OCI-LY7 (cell line): Measurements from ENCODE around the gene OR6J1. TPM values are rescaled to one million over a fixed set of nuclear protein-coding genes. Genes with fewer than 3 reads are reported as not detected.
"Not testable (repeated sequence)": the region's sequence is repeated elsewhere in the genome, so short reads cannot be mapped to it uniquely, and the experiment has no call there.

Source experiments
- BruUV-seq: library from RNA; stranded (reverse); fragments of 400-500 nt; replicated peaks from 2 replicates; lab custom pipeline; 2021; lab: Mats Ljungman, UMichigan
- CTCF ChIA-PET: fragments of 300-600 bp; sonication (Branson Sonifier 250); formaldehyde crosslinking; loops from one replicate; lab custom pipeline; 2022; ENCODE audit warnings: antibody characterized with exemption; ENCODE audit not compliant: unreplicated experiment; lab: Charles Lee
- POLR2A ChIA-PET: fragments of 300-600 bp; sonication (Branson Sonifier 250); formaldehyde crosslinking; loops from one replicate; lab custom pipeline; 2022; ENCODE audit warnings: antibody characterized with exemption; lab: Charles Lee
- DNase-seq: peaks from one replicate; pipeline ENCODE4 v3.0.0-alpha.2; 2015; ENCODE audit warnings: low spot score
- H2AFZ ChIP-seq: fragments of 200-600 bp; sonication (generic), shearing (Covaris generic); 2 replicates; pipeline ENCODE4 v1.6.1; 2014; ENCODE audit warnings: mild to moderate bottlenecking, antibody characterized with exemption, low read length, moderate library complexity
- H3K27ac ChIP-seq: fragments of 200-600 bp; sonication (generic); 2 replicates; pipeline ENCODE4 v1.5.1; 2014; ENCODE audit warnings: mixed run types, low read depth, mild to moderate bottlenecking, moderate library complexity, low read length, inconsistent platforms; ENCODE audit not compliant: poor library complexity, severe bottlenecking
- H3K36me3 ChIP-seq: fragments of 200-600 bp; sonication (generic); 2 replicates; pipeline ENCODE4 v1.6.1; 2014; ENCODE audit warnings: mild to moderate bottlenecking, antibody characterized with exemption, low read length, moderate library complexity, mixed read lengths; ENCODE audit not compliant: insufficient read depth
- H3K4me1 ChIP-seq: fragments of 200-600 bp; sonication (generic); 2 replicates; pipeline ENCODE4 v1.5.1; 2014; ENCODE audit warnings: mild to moderate bottlenecking, low read length; ENCODE audit not compliant: insufficient read depth, poor library complexity, severe bottlenecking
- H3K4me2 ChIP-seq: fragments of 200-600 bp; sonication (generic); 2 replicates; pipeline ENCODE4 v1.6.1; 2014; ENCODE audit warnings: mild to moderate bottlenecking, low read length
- H3K4me3 ChIP-seq: fragments of 200-600 bp; sonication (generic); 2 replicates; pipeline ENCODE4 v1.5.1; 2014; ENCODE audit warnings: mild to moderate bottlenecking, low read depth, low read length; ENCODE audit not compliant: poor library complexity, severe bottlenecking
- H3K79me2 ChIP-seq: fragments of 200-600 bp; sonication (generic); 2 replicates; pipeline ENCODE4 v1.6.1; 2016; ENCODE audit warnings: low read depth, mild to moderate bottlenecking, low read length, moderate library complexity, mixed read lengths; ENCODE audit not compliant: insufficient read depth
- H3K9me2 ChIP-seq: fragments of 200-600 bp; sonication (generic); 2 replicates; pipeline ENCODE4 v1.6.1; 2016; ENCODE audit warnings: mild to moderate bottlenecking, low read length, mixed read lengths; ENCODE audit not compliant: insufficient read depth
- H3K9me3 ChIP-seq: fragments of 200-600 bp; sonication (generic); 2 replicates; pipeline ENCODE4 v1.6.1; 2014; ENCODE audit warnings: mild to moderate bottlenecking, mixed run types, low read length, mixed read lengths
- H4K20me1 ChIP-seq: fragments of 200-600 bp; sonication (generic); 2 replicates; pipeline ENCODE4 v1.6.1; 2014; ENCODE audit warnings: mild to moderate bottlenecking, antibody characterized with exemption, low read length, moderate library complexity, mixed read lengths; ENCODE audit not compliant: insufficient read depth
- EZH2phosphoT487 ChIP-seq: fragments of 200-600 bp; sonication (generic); IDR thresholded peaks from 2 replicates; pipeline ENCODE4 v1.6.1; 2018; ENCODE audit warnings: low read depth, borderline replicate concordance, mild to moderate bottlenecking, mixed run types, antibody characterized with exemption, low read length, moderate library complexity, mixed read lengths
- intact Hi-C: fragments of 100-400 bp; cut with micrococcal nuclease; formaldehyde crosslinking; loops from one replicate; pipeline ENCODE4 v1.10.0; 2022; ENCODE audit not compliant: unreplicated experiment
- total RNA-seq, 2 experiments: library from RNA; depleted of rRNA in 1 of 2; stranded (reverse); fragments of >200 nt in 1 of 2; shearing (Covaris generic) in 1 of 2; gene quantifications; 2 replicates each; pipeline ENCODE4 v1.2.3, GENCODE V29; 2014 to 2022
- TF ChIP-seq, protein P1 (sequence below): fragments of 200-600 bp; sonication (generic); conservative IDR thresholded peaks from 2 replicates; pipeline ENCODE4 v1.5.1; 2014; ENCODE audit warnings: mild to moderate bottlenecking, antibody characterized with exemption, low read length, moderate library complexity, mixed read lengths

OR6J1 gene
- total RNA-seq, 2 experiments from 2014 or later, result not detected

DNA sequence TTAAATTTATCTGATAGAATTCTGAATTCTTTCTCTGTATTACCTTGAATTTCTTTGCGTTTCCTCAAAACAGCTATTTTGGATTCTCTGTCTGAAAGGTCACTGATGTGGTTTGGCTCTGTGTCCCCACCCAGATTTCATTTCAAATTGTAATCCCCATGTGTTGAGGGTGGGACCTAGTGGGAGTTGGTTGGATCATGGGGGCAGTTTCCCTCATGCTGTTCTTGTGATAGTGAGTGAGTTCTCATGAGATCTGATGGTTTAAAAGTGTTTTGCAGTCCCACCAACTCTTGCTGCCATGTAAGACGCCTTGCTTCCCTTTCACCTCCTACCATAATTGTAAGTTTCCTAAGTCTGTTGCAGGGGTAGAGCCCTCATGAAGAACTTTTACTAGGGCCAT, 34.1 kb upstream of the OR6J1 start:
- H3K79me2 ChIP-seq, result no peaks in the 10 kb centered on the region
- no peak overlapping the region for H3K4me2 ChIP-seq
- no peak overlapping the region for H3K4me3 ChIP-seq
- H3K36me3 ChIP-seq, result no peaks in the 10 kb centered on the region
- H3K27ac ChIP-seq, result no peak overlapping the region
- no peak for TF ChIP-seq EZH2phosphoT487
- DNase-seq, result no peak
- BruUV-seq, result no TSS peak
- intact Hi-C loops, result no loop called here
- no peaks in the 10 kb centered on the region for H3K4me1 ChIP-seq
- H3K9me2 ChIP-seq, result no peaks in the 10 kb centered on the region
- CTCF ChIA-PET, result no interaction called here
- no peak overlapping the region for H2AFZ ChIP-seq
- H3K9me3 ChIP-seq, result no peaks in the 10 kb centered on the region
- POLR2A ChIA-PET, result no interaction called here
- no peaks in the 10 kb centered on the region for H4K20me1 ChIP-seq

DNA sequence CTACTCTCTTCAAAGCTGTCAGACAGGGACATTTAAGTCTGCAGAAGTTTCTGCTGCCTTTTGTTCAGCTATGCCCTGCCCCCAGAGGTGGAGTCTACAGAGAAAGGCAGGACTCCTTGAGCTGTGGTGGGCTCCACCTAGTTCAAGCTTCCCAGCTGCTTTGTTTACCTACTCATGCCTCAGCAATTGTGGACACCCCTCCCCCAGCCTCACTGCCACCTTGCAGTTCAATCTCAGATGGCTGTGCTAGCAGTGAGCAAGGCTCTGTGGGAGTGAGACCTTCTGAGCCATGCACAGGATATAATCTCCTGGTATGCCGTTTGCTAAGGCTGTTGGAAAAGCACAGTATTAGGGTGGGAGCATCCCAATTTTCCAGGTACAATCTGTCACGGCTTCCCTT, 33.4 kb upstream of the OR6J1 start:
- H3K9me3 ChIP-seq, H3K4me1 ChIP-seq, CTCF ChIA-PET, H3K4me2 ChIP-seq, H3K9me2 ChIP-seq, H4K20me1 ChIP-seq, H3K27ac ChIP-seq, H3K4me3 ChIP-seq, H2AFZ ChIP-seq, DNase-seq, BruUV-seq, H3K36me3 ChIP-seq, H3K79me2 ChIP-seq, intact Hi-C loops, POLR2A ChIA-PET: not testable (repeated sequence)

DNA sequence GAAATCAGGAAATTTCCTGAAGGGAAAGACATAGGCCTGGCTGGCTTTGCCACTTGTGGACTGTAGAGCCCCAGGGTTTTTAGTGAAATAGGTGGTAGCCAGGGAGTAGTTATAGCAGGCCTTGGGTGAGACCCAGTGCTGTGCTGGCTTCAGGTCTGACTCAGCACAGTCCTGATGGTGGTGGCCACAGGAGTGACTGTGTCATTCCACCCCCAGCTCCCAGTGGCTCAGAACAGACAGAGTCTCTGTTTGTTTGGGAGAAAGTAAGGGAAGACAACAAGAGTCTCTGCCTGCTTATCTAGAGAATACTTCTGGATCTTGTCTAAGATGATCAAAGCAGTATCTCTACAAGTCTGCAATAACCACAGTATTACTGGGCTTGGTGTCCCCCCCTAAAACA, 27.5 kb upstream of the OR6J1 start:
- H3K9me3 ChIP-seq, result no peaks in the 10 kb centered on the region
- CTCF ChIA-PET, result no interaction called here
- H4K20me1 ChIP-seq, result no peaks in the 10 kb centered on the region
- no peak overlapping the region for H3K27ac ChIP-seq
- DNase-seq, result no peak
- H3K4me2 ChIP-seq, result no peak overlapping the region
- BruUV-seq, result no TSS peak
- intact Hi-C loops, result no loop called here
- no peak overlapping the region for H3K4me3 ChIP-seq
- H3K9me2 ChIP-seq, result no peaks in the 10 kb centered on the region
- H3K36me3 ChIP-seq, result no peaks in the 10 kb centered on the region
- no peaks in the 10 kb centered on the region for H3K4me1 ChIP-seq
- TF ChIP-seq EZH2phosphoT487, result no peak
- TF ChIP-seq, protein P1, sequence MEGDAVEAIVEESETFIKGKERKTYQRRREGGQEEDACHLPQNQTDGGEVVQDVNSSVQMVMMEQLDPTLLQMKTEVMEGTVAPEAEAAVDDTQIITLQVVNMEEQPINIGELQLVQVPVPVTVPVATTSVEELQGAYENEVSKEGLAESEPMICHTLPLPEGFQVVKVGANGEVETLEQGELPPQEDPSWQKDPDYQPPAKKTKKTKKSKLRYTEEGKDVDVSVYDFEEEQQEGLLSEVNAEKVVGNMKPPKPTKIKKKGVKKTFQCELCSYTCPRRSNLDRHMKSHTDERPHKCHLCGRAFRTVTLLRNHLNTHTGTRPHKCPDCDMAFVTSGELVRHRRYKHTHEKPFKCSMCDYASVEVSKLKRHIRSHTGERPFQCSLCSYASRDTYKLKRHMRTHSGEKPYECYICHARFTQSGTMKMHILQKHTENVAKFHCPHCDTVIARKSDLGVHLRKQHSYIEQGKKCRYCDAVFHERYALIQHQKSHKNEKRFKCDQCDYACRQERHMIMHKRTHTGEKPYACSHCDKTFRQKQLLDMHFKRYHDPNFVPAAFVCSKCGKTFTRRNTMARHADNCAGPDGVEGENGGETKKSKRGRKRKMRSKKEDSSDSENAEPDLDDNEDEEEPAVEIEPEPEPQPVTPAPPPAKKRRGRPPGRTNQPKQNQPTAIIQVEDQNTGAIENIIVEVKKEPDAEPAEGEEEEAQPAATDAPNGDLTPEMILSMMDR, result no peak
- POLR2A ChIA-PET, result no interaction called here
- H2AFZ ChIP-seq, result no peak overlapping the region
- no peaks in the 10 kb centered on the region for H3K79me2 ChIP-seq

DNA sequence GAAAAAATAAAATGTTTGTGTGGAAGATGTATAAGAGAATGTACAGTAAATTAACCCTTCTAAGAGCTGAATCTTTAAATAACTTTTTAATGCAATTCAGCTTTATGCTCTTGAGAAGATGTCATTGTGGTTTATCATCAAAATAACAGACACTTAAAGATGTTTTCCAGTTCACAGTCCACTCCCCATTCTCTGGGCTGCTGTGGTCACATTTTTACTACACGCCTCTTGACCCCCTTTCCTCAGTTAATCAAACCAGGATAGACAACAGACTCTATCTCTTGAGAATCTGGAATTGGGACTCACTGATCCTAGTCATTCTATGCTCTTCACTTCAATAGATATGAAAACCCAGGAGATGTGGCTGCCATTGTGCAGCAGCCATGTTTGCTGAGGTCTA, 24.7 kb upstream of the OR6J1 start:
- no peak for DNase-seq
- no TSS peak for BruUV-seq
- CTCF ChIA-PET, result no interaction called here

More for the DNA sequence above, 24.7 kb upstream of the OR6J1 start:
- H2AFZ ChIP-seq, result no peak overlapping the region
- intact Hi-C loops, result no loop called here
- no peaks in the 10 kb centered on the region for H3K79me2 ChIP-seq
- H3K4me2 ChIP-seq, result no peak overlapping the region
- no peaks in the 10 kb centered on the region for H3K9me2 ChIP-seq
- no peaks in the 10 kb centered on the region for H4K20me1 ChIP-seq
- H3K4me1 ChIP-seq, result no peaks in the 10 kb centered on the region
- H3K4me3 ChIP-seq, result no peak overlapping the region
- TF ChIP-seq EZH2phosphoT487, result no peak
- TF ChIP-seq, protein P1, result no peak
- no peak overlapping the region for H3K27ac ChIP-seq
- POLR2A ChIA-PET, result interaction anchor here (1.4 kb wide), 1 partner anchor 9 kb away, joined by 10 read pairs; no protein-coding TSS in a partner anchor
- H3K36me3 ChIP-seq, result no peaks in the 10 kb centered on the region
- H3K9me3 ChIP-seq, result no peaks in the 10 kb centered on the region
